AG09319 (cell line): ENCODE data around the gene SYVN1.

ENCODE experiments used
- DNase-seq: peaks from one replicate; pipeline ENCODE4 v3.0.0-alpha.2; 2010; ENCODE audit warnings: low read depth; ENCODE audit errors: extremely low read depth
- CTCF ChIP-seq: IDR thresholded peaks from 2 replicates; pipeline ENCODE4 v1.5.1; 2011; ENCODE audit warnings: low read depth, mild to moderate bottlenecking, inconsistent platforms, low read length, moderate library complexity

SYVN1 gene

GRCh38 chr11:65113361-65113756 is 21.0 kb downstream of the SYVN1 start:
- no peak for TF ChIP-seq CTCF
- DNase-seq, result no peak

- peak; percentile 58 for TF ChIP-seq CTCF
- no peak for DNase-seq
Observed at GRCh38 chr11:65112546-65113360, 21.6 kb downstream of the SYVN1 start.

GRCh38 chr11:65111744-65112545 is 22.4 kb downstream of the SYVN1 start, which contains the start of gene TM7SF2:
Gene TM7SF2 (plus strand): TSS chr11:65111872. CDS start chr11:65112016, 144 bp downstream.
- peak; percentile 72 for DNase-seq
- no peak for TF ChIP-seq CTCF

GRCh38 chr11:65111159-65111743 is 23.1 kb downstream of the SYVN1 start:
- TF ChIP-seq CTCF, result no peak
- no peak for DNase-seq

GRCh38 chr11:65110354-65110861 is 23.9 kb downstream of the SYVN1 start:
- peak; percentile 95 for TF ChIP-seq CTCF
- peak; percentile 37 for DNase-seq

- no peak for DNase-seq
- no peak for TF ChIP-seq CTCF
Observed at GRCh38 chr11:65109231-65110198, 24.8 kb downstream of the SYVN1 start.
